DND-41 (cell line): ENCODE results near the gene QRICH1.

Source experiments
- CTCF ChIP-seq: IDR thresholded peaks from 2 replicates; pipeline ENCODE4 v1.5.1; 2012; ENCODE audit warnings: borderline replicate concordance, low read length, moderate library complexity, mild to moderate bottlenecking; ENCODE audit not compliant: poor library complexity, severe bottlenecking; ENCODE audit errors: extremely low read depth
- EZH2 ChIP-seq: IDR thresholded peaks from 3 replicates; pipeline ENCODE4 v1.6.1; 2012; ENCODE audit warnings: borderline replicate concordance, low read depth, mild to moderate bottlenecking, moderate library complexity, low read length, inconsistent platforms; ENCODE audit not compliant: severe bottlenecking

GRCh38 chr3:49104427-49105291, 10.8 kb upstream of the QRICH1 start, which contains the start of gene QARS1:
- no peak for TF ChIP-seq CTCF
- TF ChIP-seq EZH2, result no peak
